Endothelial cell (in vitro differentiated cells): ENCODE data around the gene MARCHF3. TPM values are rescaled to one million over a fixed set of nuclear protein-coding genes. Genes with fewer than 3 reads are reported as not detected.
A peak's percentile ranks its signal among the peaks of the same experiment; 100 is the strongest.
"Not testable (repeated sequence)": the region's sequence is repeated elsewhere in the genome, so short reads cannot be mapped to it uniquely, and the experiment has no call there.

Experiments used
- DNase-seq: peaks from one replicate; pipeline ENCODE4 v3.0.0; 2021; ENCODE audit warnings: low spot score
- H3K27ac Mint-ChIP-seq: one replicate; pipeline ENCODE4 v1.8.0; 2021; ENCODE audit warnings: mixed read lengths, inconsistent platforms; ENCODE audit not compliant: unreplicated experiment
- H3K27me3 Mint-ChIP-seq: one replicate; pipeline ENCODE4 v1.8.0; 2021; ENCODE audit warnings: mild to moderate bottlenecking, moderate library complexity, mixed read lengths, inconsistent platforms; ENCODE audit not compliant: unreplicated experiment
- H3K36me3 Mint-ChIP-seq: one replicate; pipeline ENCODE4 v1.8.0; 2021; ENCODE audit warnings: mild to moderate bottlenecking, low read depth, mixed read lengths, inconsistent platforms; ENCODE audit not compliant: unreplicated experiment
- H3K4me1 Mint-ChIP-seq: one replicate; pipeline ENCODE4 v1.8.0; 2021; ENCODE audit warnings: mild to moderate bottlenecking, mixed read lengths, inconsistent platforms; ENCODE audit not compliant: unreplicated experiment
- H3K4me3 Mint-ChIP-seq: one replicate; pipeline ENCODE4 v1.8.0; 2021; ENCODE audit warnings: mild to moderate bottlenecking, mixed read lengths, inconsistent platforms; ENCODE audit not compliant: unreplicated experiment
- H3K9me3 Mint-ChIP-seq: one replicate; pipeline ENCODE4 v1.8.0; 2021; ENCODE audit warnings: mixed read lengths, inconsistent platforms; ENCODE audit not compliant: unreplicated experiment
- total RNA-seq: library from RNA; stranded (reverse); fragmentation: NEBNext Ultra II Directional; extraction: Animal tissue kit (Norgen Biotek cat#: 25700); gene quantifications from one replicate; pipeline ENCODE4 v1.2.1, GENCODE V29; 2021; ENCODE audit not compliant: unreplicated experiment
- TF ChIP-seq, protein P1 (sequence below): fragments of 200-600 bp; sonication (generic); IDR thresholded peaks from one replicate; pipeline ENCODE4 v1.5.0; 2021; ENCODE audit warnings: antibody characterized with exemption; ENCODE audit not compliant: unreplicated experiment

MARCHF3 gene
- total RNA-seq, 1 donor from 2014 or later: 47.9 TPM

DNA sequence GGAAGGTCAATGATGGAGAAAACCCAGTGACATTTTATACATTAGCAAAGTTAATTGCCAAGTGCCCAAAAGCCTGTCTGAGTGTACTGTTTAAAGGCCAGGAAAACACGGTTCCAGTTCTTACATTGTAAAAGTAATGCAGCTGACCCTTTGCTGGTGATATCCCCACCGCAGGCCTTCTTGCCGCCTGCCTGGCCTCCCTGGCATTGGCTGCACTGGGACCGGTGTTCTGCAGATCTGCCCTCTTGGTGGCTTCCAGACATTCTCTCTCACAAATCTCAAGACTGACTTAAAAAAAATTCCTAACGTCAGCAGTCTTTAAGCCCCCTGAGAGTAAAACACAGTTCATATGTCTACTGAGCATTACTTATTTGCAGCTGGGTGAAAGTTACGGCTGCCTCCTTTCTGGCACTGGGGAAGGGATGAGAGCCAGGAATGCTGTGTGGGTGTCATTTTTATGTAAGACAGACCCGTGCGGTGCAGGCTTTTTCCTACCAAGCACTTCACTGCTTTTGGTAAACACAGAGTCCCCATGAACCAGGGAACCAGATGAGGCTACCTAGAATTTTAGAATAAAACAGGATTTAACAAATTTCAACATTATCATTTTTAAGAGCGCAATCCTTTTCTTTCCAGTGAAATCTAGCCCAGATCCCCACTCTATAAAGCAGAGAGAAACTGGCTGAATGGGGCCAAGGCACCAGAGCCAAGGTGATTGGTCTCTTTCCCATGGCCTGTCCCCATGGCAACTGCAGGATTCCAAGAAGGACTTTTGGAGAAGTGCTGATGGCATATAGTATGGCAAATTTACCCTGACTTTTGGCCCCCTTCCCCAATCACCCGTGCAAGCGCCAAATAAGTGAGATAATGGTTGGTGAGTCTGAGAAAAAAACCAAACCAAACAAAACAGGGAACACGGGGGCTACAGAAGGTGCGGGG is 172.6 kb downstream of the MARCHF3 start:
- Mint-ChIP-seq H3K36me3 (peaks cover 11% of the 10 kb centered on the region), H3K27ac (no peak overlapping the region), H3K27me3 (peaks cover 6% of the 10 kb centered on the region), H3K9me3 (no peaks in the 10 kb centered on the region), H3K4me3 (no peak overlapping the region), H3K4me1 (peaks cover 3% of the 10 kb centered on the region)
- TF ChIP-seq, protein P1, sequence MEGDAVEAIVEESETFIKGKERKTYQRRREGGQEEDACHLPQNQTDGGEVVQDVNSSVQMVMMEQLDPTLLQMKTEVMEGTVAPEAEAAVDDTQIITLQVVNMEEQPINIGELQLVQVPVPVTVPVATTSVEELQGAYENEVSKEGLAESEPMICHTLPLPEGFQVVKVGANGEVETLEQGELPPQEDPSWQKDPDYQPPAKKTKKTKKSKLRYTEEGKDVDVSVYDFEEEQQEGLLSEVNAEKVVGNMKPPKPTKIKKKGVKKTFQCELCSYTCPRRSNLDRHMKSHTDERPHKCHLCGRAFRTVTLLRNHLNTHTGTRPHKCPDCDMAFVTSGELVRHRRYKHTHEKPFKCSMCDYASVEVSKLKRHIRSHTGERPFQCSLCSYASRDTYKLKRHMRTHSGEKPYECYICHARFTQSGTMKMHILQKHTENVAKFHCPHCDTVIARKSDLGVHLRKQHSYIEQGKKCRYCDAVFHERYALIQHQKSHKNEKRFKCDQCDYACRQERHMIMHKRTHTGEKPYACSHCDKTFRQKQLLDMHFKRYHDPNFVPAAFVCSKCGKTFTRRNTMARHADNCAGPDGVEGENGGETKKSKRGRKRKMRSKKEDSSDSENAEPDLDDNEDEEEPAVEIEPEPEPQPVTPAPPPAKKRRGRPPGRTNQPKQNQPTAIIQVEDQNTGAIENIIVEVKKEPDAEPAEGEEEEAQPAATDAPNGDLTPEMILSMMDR: no peak
- no peak for DNase-seq

DNA sequence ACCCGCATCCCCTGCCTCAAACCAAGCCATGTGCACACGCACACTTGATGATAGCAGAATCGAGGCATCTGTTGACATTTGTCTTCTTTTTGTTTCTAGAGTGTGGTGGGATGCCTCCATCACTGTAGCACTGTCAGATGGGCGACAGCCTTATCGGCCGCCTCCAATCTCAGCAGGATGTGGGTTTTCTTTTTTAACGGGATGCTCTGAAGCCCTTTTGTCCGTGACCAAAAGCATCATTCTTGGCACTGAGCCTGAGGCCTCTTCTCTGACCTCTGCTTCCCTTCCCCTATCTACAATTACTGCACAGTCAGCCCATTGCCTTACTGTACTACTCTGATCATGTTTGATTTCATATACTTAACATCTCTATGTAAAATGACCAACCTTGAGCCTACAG is 175.1 kb downstream of the MARCHF3 start:
- no peak for DNase-seq
- Mint-ChIP-seq H3K9me3 (no peaks in the 10 kb centered on the region), H3K27me3 (peaks cover 4% of the 10 kb centered on the region), H3K4me3 (peak overlapping the region; percentile 15), H3K36me3 (peaks cover 11% of the 10 kb centered on the region), H3K4me1 (peaks cover 18% of the 10 kb centered on the region), H3K27ac (no peak overlapping the region)
- TF ChIP-seq, protein P1: no peak

- Mint-ChIP-seq H3K27me3 (peaks cover 4% of the 10 kb centered on the region), H3K36me3 (peaks cover 11% of the 10 kb centered on the region), H3K4me3 (no peak overlapping the region), H3K4me1 (peaks cover 18% of the 10 kb centered on the region), H3K9me3 (no peaks in the 10 kb centered on the region), H3K27ac (no peak overlapping the region)
- no peak for DNase-seq
- TF ChIP-seq, protein P1: no peak
Measured at GRCh38 chr5:126854526-126855110, 175.7 kb downstream of the MARCHF3 start.

GRCh38 chr5:126853541-126854307 is 176.6 kb downstream of the MARCHF3 start:
- H3K9me3 Mint-ChIP-seq, H3K4me3 Mint-ChIP-seq, H3K27ac Mint-ChIP-seq, H3K27me3 Mint-ChIP-seq, DNase-seq: not testable (repeated sequence)
- Mint-ChIP-seq H3K36me3 (peaks cover 11% of the 10 kb centered on the region), H3K4me1 (peaks cover 18% of the 10 kb centered on the region)

- TF ChIP-seq, protein P1: no peak
- Mint-ChIP-seq H3K36me3 (peaks cover 11% of the 10 kb centered on the region), H3K9me3 (no peaks in the 10 kb centered on the region), H3K4me3 (no peak overlapping the region), H3K4me1 (peaks cover 19% of the 10 kb centered on the region), H3K27me3 (peaks cover 4% of the 10 kb centered on the region), H3K27ac (no peak overlapping the region)
- DNase-seq: no peak
Measured at GRCh38 chr5:126852841-126853271, 177.5 kb downstream of the MARCHF3 start.
